GM18868 (cell line): ENCODE data around the gene IGFL2.
"Not testable (repeated sequence)": the region's sequence is repeated elsewhere in the genome, so short reads cannot be mapped to it uniquely, and the experiment has no call there.

Source experiments
- ATAC-seq: cut with Tn5 transposase; IDR thresholded peaks from one replicate; pipeline ENCODE4 v1.9.1; 2021; ENCODE audit warnings: mild to moderate bottlenecking, moderate library complexity; ENCODE audit not compliant: unreplicated experiment

Gene IGFL2

GRCh38 chr19:46147791-46148288, at the start of gene IGFL2:
IGFL2 (plus strand) TSS chr19:46148238; CDS start chr19:46148279, 41 bp downstream.
- ATAC-seq: no peak

GRCh38 chr19:46100344-46100743, 47.7 kb upstream of the IGFL2 start:
- no peak for ATAC-seq

- no peak for ATAC-seq
Measured at GRCh38 chr19:46101293-46101692, 46.7 kb upstream of the IGFL2 start.

- not testable (repeated sequence) for ATAC-seq
Measured at GRCh38 chr19:46102333-46102732, 45.7 kb upstream of the IGFL2 start.

GRCh38 chr19:46107371-46107770, 40.7 kb upstream of the IGFL2 start:
- ATAC-seq: no peak

GRCh38 chr19:46109876-46110275, 38.2 kb upstream of the IGFL2 start:
- ATAC-seq: no peak

GRCh38 chr19:46111376-46111775, 36.7 kb upstream of the IGFL2 start:
- ATAC-seq: no peak

- ATAC-seq: no peak
Measured at GRCh38 chr19:46112527-46112926, 35.5 kb upstream of the IGFL2 start.

GRCh38 chr19:46113726-46114125, 34.3 kb upstream of the IGFL2 start:
- no peak for ATAC-seq

- no peak for ATAC-seq
Measured at GRCh38 chr19:46115396-46116106, 32.5 kb upstream of the IGFL2 start.

- ATAC-seq: no peak
Measured at GRCh38 chr19:46116121-46116520, 31.9 kb upstream of the IGFL2 start.

- no peak for ATAC-seq
Measured at GRCh38 chr19:46118136-46118535, 29.9 kb upstream of the IGFL2 start.

GRCh38 chr19:46124638-46125115, 23.4 kb upstream of the IGFL2 start, which contains the start of gene IGFL3:
IGFL3 (minus strand) TSS chr19:46124688; CDS start chr19:46124649, 39 bp downstream.
- ATAC-seq: no peak

GRCh38 chr19:46125447-46125846, 22.6 kb upstream of the IGFL2 start:
- no peak for ATAC-seq

GRCh38 chr19:46126086-46126580, 21.9 kb upstream of the IGFL2 start:
- ATAC-seq: no peak

GRCh38 chr19:46131485-46132143, 16.4 kb upstream of the IGFL2 start:
- ATAC-seq: no peak

GRCh38 chr19:46132508-46133100, 15.4 kb upstream of the IGFL2 start:
- ATAC-seq: no peak

- no peak for ATAC-seq
Measured at GRCh38 chr19:46133101-46133627, 14.9 kb upstream of the IGFL2 start.

GRCh38 chr19:46133777-46134241, 14.2 kb upstream of the IGFL2 start:
- ATAC-seq: no peak

GRCh38 chr19:46134527-46134926, 13.5 kb upstream of the IGFL2 start:
- ATAC-seq: no peak

GRCh38 chr19:46137915-46138473, 10.0 kb upstream of the IGFL2 start:
- no peak for ATAC-seq
